IPS-18c (cell line): ENCODE measurements around the gene GTF2IRD1.
"Not testable (repeated sequence)": the region's sequence is repeated elsewhere in the genome, so short reads cannot be mapped to it uniquely, and the experiment has no call there.

Source experiments
- H3K4me3 ChIP-seq: 2 replicates; pipeline ENCODE4 v1.7.0; 2013; ENCODE audit warnings: low read depth, mild to moderate bottlenecking, low read length, moderate library complexity; ENCODE audit not compliant: insufficient read depth
- H3K9me3 ChIP-seq: one replicate; pipeline ENCODE4 v1.6.1; 2013; ENCODE audit warnings: mild to moderate bottlenecking, low read length, moderate library complexity; ENCODE audit not compliant: control insufficient read depth, insufficient read depth

The GTF2IRD1 gene

DNA sequence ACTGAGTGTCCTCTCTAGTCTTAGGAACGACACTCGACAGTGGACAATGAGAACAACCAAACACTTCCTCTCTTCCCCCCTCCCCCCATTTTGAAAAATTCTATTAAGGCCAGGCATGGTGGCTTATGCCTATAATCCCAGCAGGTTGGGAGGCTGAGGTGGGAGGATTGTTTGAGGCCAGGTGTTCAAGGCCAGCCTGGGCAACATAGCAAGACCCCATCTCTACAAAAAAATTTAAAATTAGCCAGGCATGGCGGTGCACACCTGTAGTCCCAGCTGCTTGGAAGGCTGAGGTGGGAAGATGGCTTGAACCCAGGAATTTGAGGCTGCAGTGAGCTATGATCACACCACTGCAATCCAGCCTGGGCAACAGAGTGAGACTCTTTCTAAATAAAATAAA, 43.1 kb downstream of the GTF2IRD1 start:
- H3K4me3 ChIP-seq, H3K9me3 ChIP-seq: not testable (repeated sequence)

DNA sequence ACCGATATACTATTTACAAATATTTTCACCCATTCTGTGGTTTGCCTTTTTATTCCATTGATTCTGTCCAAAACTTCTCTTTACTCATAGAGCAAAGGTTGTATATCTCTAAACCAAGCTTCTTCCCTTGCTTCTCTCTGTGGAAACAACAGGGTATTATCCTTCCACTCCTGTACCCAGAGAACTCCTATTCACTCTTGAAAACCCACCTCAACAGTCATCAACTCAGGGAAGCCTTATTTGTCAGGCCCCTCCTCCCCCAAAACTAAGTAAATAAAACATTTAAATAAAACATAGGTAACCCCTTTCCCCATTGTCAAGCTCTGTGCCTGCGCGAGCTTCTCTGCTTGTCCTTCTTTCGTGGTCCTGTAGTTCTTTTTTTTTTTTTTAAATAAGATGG, 44.6 kb downstream of the GTF2IRD1 start:
- no peak overlapping the region for H3K4me3 ChIP-seq
- no peaks in the 10 kb centered on the region for H3K9me3 ChIP-seq

DNA sequence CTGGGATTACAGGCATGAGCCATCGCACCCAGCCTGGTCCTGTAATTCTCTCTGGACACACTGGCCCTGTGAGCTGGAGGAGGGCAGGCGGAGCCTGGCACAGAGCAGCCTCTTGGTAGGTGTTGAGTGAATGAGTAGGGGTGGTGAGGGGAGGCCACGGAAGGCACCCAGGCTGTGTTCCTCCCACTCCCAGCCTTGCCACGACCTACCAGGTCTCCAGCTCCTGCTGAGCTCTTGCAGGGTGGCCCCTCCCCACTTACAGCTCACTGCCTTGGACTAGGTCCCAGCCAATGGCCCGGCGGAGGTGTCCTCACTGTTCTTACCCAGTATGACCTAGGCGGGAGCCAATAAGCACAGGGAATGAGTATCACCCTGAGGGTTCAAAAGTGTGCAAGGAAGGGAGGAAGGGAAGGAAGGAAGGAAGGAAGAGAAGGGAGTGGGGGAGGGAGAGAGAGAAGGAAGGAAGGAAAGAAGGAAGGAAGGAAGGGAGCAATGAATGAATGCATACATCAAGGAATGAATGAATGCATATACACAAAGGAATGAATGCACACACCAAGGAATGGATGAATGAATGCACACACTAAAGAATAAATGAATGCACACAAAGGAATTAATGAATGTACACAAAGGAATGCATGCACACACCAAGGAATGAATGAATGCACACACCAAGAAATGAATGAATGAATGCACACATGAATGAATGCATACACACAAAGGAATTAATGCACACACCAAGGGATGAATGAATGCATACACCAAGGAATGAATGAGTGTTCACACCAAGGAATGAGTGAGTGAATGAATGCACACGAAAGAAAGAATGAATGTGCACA, 45.5 kb downstream of the GTF2IRD1 start:
- no peaks in the 10 kb centered on the region for H3K9me3 ChIP-seq
- no peak overlapping the region for H3K4me3 ChIP-seq

DNA sequence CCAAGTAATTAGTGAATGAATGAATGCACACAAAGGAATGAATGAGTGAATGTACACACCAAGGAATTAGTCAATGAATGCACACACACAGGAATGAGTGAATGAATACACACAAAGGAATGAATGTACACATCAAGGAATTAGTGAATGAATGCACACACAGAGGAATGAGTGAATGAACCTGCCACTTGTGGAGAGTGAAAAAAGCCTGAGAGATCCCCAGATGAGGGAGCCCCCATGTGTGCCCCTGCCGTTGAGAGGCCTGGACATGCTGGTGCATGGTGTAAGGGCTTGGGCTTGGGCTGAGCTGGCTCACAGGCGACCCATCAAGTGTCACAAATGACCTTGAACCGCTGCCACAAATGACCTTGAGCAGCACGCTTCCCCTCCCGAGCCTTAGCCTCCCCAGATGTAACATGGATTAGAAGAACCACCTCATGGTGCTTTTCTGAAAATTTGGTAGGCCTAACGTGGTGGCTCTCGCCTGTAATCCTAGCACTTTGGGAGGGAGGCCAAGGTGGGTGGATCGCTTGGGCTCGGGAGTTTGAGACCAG, 46.2 kb downstream of the GTF2IRD1 start:
- no peaks in the 10 kb centered on the region for H3K9me3 ChIP-seq
- no peak overlapping the region for H3K4me3 ChIP-seq

DNA sequence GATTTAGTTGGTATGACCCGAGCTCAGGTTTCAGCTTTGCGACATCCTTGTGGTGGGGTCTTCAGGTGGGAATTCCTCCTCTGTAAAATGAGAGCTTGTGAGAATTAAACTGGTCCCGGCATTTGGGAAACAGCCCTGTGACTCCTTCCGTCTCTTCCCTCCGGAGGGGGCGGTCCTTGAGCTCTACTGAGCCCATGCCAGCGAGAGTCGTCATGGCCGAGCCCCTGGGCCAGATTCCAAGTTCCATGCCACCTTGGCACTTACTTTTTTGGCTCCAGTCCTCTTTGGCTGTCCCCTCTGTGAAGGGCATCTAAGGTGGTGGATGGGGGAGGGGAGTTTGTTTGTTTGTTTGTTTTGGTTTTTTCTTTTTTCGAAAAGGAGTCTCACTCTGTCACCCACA, 47.6 kb downstream of the GTF2IRD1 start:
- no peaks in the 10 kb centered on the region for H3K9me3 ChIP-seq
- H3K4me3 ChIP-seq: no peak overlapping the region

DNA sequence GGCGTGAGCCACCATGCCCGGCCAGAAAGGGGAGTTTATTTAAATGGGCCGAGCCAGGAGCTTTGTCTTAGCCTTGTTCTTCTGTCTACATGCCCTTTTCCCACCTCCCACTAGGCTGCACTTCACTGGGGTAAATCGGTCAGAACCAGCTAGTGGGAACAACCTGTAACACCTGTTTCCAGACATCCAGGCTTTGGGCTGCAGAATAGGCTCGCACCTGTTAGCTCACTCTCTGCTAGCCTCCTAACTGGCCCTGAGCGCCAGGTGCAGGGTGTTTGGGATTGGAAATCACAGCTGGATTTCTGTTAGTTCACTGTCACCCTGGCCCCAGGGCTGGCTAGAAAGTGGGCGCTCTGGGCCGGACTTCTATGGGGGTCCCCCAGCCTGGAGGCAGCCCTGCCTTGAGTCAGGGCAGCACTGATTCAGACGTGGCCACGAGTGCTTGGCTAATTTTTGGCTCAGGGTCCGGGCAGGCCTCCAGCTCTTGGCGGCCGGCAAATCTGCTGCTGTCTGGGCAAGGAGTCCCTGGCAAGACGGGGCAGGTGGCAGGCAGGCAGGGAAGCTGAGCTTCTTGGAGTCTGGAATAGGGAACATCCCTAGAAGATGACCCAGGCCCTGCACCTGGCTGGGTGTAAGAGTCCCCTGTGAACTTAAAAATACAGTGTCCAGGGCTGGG, 48.6 kb downstream of the GTF2IRD1 start:
- no peak overlapping the region for H3K4me3 ChIP-seq
- H3K9me3 ChIP-seq: no peaks in the 10 kb centered on the region

DNA sequence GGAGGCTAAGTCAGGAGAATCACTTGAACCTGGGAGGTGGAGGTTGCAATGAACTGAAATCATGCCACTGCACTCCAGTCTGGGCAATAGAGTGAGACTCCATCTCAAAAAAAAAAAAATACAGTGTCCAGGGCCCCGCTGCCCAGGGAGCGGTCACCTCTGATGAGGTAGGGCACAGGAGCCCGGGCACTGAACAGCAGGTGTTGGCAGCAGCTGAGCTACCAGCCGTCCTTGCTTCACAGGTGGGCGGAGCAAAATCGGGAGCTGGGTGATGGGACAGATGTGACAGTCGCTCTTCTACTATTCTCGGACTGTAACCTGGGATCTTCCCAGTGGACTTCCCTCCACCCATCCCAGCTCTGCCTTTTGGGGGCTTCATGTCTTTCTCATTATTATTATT, 49.4 kb downstream of the GTF2IRD1 start:
- no peaks in the 10 kb centered on the region for H3K9me3 ChIP-seq
- no peak overlapping the region for H3K4me3 ChIP-seq

DNA sequence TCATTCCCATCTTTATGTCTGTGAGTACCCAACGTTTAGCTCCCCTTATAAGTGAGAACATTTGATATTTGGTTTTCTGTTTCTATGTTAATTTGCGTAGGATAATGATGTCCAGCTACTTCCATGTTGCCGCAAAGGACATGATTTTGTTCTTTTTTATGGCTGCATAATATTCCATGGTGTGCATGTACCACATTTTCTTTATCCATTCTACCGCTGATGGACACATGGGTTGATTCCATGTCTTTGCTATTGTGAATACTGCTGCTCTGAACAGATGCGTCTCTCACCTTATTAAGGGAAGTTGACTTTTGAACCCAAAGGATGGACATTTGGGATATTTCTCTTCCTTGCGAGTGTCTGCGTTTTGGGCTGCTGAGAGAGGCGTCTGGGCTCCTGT, 50.2 kb downstream of the GTF2IRD1 start:
- Histone ChIP-seq H3K9me3 (no peaks in the 10 kb centered on the region), H3K4me3 (no peak overlapping the region)

DNA sequence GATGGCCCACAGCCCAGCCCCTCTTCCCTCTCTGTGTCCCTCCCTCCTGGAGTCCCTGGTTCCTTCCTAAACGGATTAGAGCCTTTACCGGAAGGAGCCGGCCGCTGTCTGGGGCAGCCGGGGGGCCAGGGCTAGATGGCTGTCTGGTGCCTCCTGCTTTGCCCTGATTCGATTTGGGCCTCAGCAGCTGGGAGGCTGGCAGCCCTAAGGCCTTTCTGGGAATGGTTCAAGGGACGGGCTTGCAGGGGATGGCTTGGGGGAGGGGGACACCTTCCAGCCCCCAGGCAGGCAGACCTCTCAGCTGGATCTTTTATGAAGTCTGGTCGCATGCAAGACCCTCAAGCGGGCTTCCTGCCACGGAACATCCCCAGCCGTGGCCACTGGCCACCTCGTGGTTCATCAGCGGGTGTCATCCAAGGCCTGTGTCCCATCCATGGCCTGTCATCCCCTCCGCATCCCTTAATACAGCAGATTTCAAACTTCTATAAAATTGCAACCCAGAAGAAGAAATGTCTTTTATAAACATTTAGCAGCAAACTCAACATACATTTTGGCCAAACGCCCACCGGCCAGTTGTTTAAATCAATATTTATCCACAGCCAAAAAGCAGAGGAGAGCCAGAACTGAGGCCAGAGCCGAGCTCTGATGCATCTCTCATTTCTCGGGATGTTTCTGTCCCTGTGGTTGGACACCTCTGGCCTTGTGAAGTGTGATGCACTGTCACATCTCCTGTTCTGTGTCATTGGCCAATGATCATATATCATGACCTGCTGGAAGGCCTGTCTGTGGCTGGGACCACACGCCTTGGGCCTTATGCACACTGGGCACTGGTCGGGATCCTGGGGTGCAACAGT, 52.0 kb downstream of the GTF2IRD1 start:
- no peaks in the 10 kb centered on the region for H3K9me3 ChIP-seq
- H3K4me3 ChIP-seq: no peak overlapping the region

DNA sequence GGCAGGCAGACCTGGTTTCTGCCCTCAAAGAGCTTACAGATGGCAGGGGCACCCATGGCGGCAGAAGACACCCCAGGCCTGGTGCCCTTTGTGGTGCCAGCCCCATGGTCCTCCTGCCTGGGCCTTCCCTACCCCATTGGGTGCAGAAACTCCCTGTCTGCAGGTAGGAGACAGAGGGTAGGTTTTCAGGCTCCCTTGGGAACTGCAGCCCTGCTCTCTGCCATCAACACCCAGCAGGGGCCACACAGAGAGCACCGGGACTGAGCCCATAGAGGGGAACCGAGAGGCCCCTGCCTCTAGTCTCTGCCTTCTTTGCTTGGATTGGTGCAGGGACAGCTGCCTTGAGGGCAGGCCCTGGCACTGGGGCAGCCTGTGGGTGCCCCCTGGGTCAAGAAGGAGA, 52.6 kb downstream of the GTF2IRD1 start:
- no peaks in the 10 kb centered on the region for H3K9me3 ChIP-seq
- no peak overlapping the region for H3K4me3 ChIP-seq

DNA sequence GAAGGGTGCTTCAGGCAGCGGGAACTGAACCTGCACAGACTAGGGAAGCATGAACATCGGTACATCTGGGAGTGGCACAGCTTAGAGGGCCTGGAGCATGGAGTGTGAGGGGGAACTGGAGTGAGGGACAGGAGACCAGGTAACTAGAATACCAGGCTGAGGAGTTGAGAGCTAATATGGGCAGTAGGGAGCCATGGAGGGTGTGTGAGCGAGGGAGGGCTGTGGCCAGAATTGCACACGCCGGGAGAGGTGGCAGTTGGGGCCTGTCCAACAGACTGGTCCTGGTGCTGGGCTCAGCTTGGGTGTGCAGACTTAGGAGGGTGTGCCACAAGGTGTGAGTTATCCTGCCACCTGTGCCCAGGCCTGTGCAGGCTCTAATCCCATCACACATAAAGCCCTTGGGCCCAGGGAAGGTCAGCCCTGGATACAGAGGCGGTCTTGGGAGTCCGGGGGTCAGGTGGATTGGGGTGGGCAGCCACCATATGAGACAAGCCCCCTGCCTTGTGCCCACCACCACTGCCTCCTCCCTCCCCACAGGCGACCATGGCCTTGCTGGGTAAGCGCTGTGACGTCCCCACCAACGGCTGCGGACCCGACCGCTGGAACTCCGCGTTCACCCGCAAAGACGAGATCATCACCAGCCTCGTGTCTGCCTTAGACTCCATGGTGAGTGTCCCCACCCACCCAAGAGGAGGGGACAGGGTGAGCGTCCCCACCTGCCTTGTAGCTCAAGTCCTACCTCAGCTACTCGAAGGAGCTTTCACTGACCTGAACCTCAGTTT, 54.0 kb downstream of the GTF2IRD1 start:
- H3K4me3 ChIP-seq: no peak overlapping the region
- H3K9me3 ChIP-seq: no peaks in the 10 kb centered on the region

DNA sequence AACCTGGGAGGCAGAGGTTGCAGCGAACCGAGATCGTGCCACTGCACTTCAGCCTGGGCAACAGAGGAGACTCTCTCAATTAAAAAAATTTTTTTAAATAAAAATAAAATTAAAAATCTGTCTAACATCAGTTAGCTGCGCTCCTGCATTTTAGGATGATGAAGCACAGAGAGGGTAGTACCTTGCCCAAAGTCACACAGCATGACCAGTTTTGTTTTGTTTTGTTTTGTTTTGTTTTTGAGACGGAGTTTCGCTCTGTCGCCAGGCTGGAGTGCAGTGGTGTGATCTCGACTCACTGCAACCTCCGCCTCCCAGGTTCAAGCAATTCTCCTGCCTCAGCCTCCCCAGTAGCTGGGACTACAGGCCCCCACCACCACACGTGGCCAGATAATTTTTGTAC, 55.7 kb downstream of the GTF2IRD1 start:
- not testable (repeated sequence) for H3K4me3 ChIP-seq

DNA sequence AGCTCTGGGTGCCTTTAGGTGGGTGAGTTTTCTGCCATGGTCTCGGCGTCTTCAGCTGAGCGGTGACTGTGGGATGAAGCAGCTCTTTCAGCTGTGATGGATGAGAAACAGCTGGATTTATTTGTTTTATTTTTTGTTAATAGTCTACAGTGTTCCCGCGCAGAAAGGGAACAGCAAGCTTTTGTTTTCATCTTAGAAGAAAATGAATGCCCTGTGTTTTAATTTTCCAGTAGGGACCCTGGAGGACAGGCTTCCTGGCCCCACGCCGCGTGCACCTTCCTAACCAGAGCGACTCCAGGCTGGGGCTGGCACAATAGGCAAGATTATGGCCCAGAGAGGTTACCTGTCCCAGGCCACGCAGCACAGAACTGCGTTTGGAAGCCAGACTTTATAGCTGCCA, 57.6 kb downstream of the GTF2IRD1 start:
- H3K4me3 ChIP-seq: no peak overlapping the region
- H3K9me3 ChIP-seq: no peaks in the 10 kb centered on the region

More for the DNA sequence above, 55.7 kb downstream of the GTF2IRD1 start:
- H3K9me3 ChIP-seq: not testable (repeated sequence)

DNA sequence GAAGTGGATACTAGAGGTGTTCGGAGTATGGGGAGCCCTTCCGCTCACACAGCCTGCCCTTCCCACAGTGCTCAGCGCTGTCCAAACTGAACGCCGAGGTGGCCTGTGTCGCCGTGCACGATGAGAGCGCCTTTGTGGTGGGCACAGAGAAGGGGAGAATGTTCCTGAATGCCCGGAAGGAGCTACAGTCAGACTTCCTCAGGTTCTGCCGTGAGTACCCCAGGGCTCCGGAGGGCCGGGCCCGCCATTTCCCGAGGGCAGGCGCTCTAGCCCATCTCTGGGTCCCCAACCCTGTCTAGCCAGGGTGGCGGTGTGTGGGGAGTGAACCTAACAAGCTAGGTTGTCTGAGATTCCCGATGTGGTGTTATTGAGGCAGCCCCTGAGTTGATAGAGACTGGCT, 59.1 kb downstream of the GTF2IRD1 start:
- H3K4me3 ChIP-seq: no peak overlapping the region

DNA sequence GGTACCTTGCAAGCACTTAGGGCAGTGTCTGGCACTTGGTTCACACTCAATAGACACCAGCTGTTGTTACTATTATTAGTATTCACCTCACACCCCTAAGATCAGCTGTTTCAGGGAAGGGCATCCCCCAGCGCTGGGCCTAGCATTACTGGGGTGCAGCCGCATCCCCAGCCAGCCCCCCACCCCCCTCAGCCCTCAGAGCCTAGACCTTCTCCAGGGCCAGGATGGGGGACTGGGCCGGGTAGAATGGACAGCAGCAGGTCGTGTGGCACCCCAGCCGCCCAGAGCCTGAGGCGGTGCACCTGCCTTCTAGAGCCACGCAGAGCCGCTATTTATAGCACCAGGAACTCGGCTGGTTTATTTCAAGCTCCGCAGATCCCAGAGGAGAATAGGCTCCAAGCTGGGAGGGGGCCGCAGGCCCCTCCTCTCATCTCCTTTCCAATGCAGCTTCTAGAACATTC, 60.5 kb downstream of the GTF2IRD1 start:
- Histone ChIP-seq H3K4me3 (no peak overlapping the region), H3K9me3 (no peaks in the 10 kb centered on the region)

More for the DNA sequence above, 59.1 kb downstream of the GTF2IRD1 start:
- no peaks in the 10 kb centered on the region for H3K9me3 ChIP-seq

DNA sequence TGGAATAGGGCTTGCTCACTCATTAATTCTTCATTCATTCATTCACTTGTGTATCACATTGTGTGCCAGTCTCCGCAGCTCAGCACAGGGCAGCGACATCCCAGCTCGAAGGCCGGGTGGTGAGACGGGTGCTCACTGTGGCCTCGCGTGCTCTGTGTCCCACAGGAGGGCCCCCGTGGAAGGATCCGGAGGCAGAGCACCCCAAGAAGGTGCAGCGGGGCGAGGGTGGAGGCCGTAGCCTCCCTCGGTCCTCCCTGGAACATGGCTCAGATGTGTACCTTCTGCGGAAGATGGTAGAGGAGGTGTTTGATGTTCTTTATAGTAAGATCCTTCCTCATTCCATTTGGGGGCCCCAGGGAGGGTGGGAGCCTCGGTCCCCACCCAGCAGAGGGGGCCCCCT, 61.6 kb downstream of the GTF2IRD1 start:
- Histone ChIP-seq H3K9me3 (no peaks in the 10 kb centered on the region), H3K4me3 (no peak overlapping the region)

DNA sequence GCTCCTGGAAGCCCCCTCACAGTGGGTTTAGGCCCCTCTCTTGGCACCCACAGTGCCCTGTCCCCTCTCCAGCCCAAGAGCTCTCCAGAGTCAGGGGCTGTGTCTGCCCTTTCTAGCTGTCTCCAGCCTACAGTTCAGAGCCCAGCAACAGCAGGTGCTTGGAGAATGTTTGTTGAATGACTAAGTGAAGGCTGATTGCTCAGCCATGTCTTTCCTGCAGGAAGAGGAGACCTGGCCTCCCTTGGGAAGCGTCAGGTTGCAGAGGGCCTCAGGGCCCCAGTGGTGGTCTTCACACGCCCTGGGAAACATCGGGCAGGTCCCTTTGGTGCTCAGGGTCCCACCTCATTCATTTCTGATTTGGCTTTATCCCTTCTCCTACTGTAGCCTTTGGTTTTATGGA, 62.5 kb downstream of the GTF2IRD1 start:
- no peaks in the 10 kb centered on the region for H3K9me3 ChIP-seq

More for the DNA sequence above, 62.5 kb downstream of the GTF2IRD1 start:
- H3K4me3 ChIP-seq: no peak overlapping the region
